GM18502 (cell line): ENCODE measurements around the gene KCTD10.

Experiments
- ATAC-seq: cut with Tn5 transposase; IDR thresholded peaks from one replicate; pipeline ENCODE4 v1.9.1; 2021; ENCODE audit warnings: mild to moderate bottlenecking; ENCODE audit not compliant: unreplicated experiment, poor library complexity

Gene KCTD10

GRCh38 chr12:109495012-109495411, 17.9 kb upstream of the KCTD10 start:
- ATAC-seq, result no peak

- no peak for ATAC-seq
Measured at GRCh38 chr12:109494348-109494881, 17.3 kb upstream of the KCTD10 start.

- no peak for ATAC-seq
Measured at GRCh38 chr12:109493938-109494337, 16.8 kb upstream of the KCTD10 start.

GRCh38 chr12:109493090-109493489, 16.0 kb upstream of the KCTD10 start:
- no peak for ATAC-seq

- no peak for ATAC-seq
Measured at GRCh38 chr12:109492371-109492770, 15.3 kb upstream of the KCTD10 start.

GRCh38 chr12:109491671-109492070, 14.6 kb upstream of the KCTD10 start:
- no peak for ATAC-seq

GRCh38 chr12:109489955-109490565, 13.0 kb upstream of the KCTD10 start:
- no peak for ATAC-seq

- no peak for ATAC-seq
Measured at GRCh38 chr12:109489016-109489954, 12.2 kb upstream of the KCTD10 start.

- ATAC-seq, result no peak
Measured at GRCh38 chr12:109488051-109488665, 11.1 kb upstream of the KCTD10 start.

GRCh38 chr12:109487181-109488050, 10.3 kb upstream of the KCTD10 start:
- no peak for ATAC-seq

GRCh38 chr12:109485201-109485600, 8.1 kb upstream of the KCTD10 start:
- ATAC-seq, result no peak

GRCh38 chr12:109483346-109483745, 6.2 kb upstream of the KCTD10 start:
- ATAC-seq, result no peak

- ATAC-seq, result no peak
Measured at GRCh38 chr12:109482894-109483293, 5.8 kb upstream of the KCTD10 start.

- ATAC-seq, result no peak
Measured at GRCh38 chr12:109482491-109482890, 5.4 kb upstream of the KCTD10 start.

- ATAC-seq, result no peak
Measured at GRCh38 chr12:109481863-109482262, 4.8 kb upstream of the KCTD10 start.

- no peak for ATAC-seq
Measured at GRCh38 chr12:109480356-109480755, 3.3 kb upstream of the KCTD10 start.

- no peak for ATAC-seq
Measured at GRCh38 chr12:109479761-109480160, 2.7 kb upstream of the KCTD10 start.

- ATAC-seq, result no peak
Measured at GRCh38 chr12:109477963-109478315, 839 bp upstream of the KCTD10 start.

- peak; percentile 14 for ATAC-seq
Measured at GRCh38 chr12:109476807-109477184, 304 bp downstream of the KCTD10 start.
